Cerebellar nuclear complex (tissue), 1 donor: ENCODE measurements around the gene PREPL.
"Not testable (repeated sequence)": the region's sequence is repeated elsewhere in the genome, so short reads cannot be mapped to it uniquely, and the experiment has no call there.

Source experiments
- DNase-seq, 2 experiments: peaks; one replicate each; lab custom pipeline; 2025; lab: John Stamatoyannopoulos, UW

PREPL gene

DNA sequence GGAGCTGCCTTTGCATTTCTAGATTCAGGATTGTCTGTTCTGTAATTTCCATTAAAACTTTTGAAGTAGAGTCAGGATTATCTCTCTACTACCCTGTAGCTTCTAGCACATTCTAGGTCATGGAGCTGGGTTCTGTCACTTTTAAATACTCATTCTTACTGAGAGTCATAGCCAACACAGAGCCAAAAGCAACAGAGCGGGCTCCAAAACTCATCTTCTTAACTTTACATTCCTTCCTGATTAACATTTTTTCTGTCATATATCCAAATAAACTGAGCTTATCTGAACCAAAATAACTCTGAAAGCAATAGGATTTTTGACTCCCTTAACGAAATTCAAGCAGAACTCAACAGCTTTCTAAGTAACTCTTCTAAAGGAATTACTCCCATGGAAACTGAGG is 12.9 kb downstream of the PREPL start:
- no peak for DNase-seq

DNA sequence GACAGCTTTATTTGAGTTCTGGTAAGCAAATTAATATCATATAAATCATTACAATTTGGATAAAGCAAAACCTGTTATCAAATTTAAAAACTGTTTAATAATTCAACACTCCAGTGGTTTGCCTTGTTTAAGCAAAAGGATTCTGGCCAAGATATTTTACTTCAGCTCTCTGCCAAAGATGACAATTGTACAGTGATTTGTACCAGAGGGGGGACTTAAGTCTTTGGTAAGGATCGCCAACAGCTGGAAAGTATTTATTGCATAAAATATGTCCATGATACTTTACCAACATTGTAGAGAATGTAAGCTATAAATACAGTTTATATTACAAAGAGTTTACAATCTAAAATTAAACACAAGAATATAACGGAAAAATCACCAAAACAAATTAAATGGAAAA is 13.8 kb downstream of the PREPL start:
- no peak for DNase-seq

DNA sequence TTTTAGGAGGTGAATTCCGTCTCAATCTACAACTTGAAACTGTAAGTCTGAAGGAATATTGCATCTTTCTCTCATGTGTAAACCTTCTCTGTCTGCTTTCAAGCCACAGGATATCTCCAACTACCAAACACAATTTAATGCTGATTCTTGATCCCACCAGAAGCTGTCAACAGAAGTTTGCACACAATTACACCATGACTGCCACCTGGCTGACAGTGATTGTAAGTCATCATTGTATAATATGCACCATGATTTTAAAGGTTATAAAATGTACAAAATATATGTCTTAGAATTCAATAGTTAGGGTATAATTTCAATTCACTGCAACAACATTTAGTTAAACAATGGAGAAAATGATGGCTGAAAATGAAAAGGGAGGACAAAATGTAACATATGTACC is 18.4 kb downstream of the PREPL start:
- no peak for DNase-seq

DNA sequence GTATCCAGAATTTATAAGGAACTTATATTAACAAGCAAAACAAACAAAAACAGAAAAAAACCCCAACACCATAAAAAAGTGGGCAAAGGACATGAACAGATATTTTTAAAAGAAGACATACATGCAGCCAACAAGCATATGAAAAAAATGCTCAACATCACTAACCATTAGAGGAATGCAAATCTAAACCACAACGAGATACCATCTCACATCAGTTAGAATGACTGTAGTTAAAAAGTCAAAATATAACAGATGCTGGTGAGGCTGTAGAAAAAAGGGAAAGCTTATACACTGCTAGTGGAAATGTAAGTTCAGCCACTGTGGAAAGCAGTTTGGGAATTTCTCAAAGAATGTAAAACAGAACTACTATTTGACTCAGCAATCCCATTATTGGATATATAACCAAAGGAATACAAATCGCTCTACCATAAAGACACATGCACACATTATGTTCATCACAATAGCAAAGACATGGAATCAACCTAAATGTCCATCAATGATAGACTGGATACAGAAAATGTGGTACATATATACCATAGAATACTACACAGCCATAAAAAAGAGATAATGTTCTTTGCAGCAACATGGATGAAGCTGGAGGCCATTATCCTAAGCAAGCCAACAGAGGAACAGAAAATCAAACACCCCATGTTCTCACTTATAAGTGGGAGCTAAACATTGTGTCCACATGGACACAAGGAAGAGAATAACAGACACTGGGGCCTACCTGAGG is 25.3 kb downstream of the PREPL start:
- no peak for DNase-seq

DNA sequence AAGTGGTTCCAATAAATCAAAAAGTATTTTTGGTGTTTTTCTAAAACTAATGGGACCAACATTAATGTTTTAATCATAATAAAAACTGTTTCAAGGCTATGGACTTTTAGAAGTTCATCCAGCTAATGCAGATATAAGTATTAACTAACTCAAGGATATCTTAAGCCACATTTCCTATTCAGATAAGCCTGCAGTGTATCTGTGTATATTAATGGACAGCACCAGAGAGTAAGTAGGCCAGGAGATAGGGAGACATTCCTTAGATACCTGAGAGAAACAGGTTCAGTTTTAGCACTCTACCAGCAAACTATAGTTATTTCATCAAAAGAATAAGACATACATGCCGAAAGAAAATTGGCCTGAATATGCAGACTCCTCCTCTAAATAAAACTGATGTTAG is 27.3 kb downstream of the PREPL start:
- no peak for DNase-seq

DNA sequence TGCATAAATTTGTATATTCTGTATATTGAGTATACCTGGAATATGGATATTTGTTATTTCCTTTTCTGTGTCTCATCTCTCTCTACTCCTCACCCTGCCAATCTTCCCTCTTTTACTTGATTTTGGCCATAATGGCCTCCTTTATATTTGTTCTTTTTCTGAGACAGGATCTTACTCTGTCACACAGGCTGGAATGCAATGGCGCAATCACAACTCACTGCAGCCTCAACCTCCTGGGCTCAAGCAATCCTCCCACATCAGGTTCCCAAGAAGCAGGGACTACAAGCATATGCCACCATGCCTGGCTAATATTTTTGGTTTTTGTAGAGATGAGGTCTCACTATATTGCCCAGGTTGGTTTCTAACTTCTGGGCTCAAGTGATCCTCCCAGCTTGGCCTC is 30.5 kb downstream of the PREPL start:
- DNase-seq = no peak

DNA sequence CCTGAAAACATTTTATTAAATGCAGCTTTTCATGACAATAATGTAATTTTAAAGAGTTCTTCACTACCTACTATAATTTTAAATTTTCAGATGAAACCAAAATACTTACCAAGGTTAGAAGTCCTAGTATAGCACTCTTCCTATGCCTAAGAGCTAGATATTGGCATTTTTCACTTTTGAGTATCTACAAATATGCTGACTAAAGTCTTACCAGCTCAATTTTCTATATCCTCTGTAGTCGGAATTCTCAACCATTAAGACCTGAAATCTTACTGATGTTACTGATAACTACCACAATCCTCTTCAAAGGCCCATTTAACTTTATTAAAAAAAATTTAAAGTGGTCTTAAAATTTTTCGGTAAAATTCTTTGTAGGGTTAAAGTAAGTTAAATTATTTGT is 32.0 kb downstream of the PREPL start:
- DNase-seq = no peak

DNA sequence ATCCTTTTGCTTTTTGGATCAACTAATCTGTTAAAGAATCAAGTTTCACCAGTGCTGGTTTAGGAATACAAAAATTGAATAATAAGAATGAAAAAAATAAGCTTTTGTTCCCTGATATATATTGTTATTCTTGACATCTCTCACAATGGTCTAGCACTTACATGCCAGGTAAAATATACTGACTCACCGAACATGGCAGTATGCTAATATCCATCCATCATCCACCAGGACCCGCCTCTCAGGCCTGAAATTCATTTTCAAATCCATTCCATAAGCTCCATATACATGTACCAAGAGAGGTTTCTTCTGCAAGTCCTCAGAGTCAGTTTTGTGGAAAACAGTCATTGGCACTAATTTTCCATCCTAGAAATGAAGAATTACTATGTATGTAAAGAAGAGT is 32.5 kb downstream of the PREPL start:
- DNase-seq = no peak

DNA sequence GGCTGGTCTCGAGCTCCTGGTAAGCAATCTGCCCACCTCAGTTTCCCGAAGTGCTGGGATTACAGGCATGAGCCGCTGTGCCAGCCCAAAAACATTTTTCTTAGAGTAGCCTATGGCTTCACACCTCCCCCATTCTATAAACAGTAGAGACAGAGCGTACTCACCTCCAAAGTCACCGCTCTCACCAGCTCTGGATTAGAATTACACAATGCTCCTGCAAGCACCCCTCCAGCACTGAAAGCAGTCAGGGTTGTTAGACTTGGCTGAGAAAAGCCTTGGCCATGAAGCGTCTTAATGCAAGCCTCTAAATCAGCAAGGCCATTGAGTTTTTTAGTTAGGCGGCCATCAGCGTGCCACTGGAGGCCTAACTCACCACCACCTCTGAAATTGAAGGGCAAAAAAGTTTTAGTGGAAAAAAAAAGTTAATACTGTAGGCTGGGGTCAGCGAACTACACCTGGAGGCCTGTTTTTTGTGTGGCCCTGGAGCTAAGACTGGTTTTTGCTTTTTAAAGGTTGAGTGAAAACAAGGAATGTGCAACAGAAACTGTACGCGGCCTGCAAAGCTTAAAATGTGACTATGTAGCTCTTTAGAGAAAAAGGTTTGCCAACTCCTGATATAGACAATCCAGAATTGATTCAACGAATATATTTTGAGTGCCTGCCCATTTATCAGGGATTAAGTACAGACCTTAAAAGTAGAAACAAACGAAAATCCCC is 34.6 kb downstream of the PREPL start:
- DNase-seq = no peak

DNA sequence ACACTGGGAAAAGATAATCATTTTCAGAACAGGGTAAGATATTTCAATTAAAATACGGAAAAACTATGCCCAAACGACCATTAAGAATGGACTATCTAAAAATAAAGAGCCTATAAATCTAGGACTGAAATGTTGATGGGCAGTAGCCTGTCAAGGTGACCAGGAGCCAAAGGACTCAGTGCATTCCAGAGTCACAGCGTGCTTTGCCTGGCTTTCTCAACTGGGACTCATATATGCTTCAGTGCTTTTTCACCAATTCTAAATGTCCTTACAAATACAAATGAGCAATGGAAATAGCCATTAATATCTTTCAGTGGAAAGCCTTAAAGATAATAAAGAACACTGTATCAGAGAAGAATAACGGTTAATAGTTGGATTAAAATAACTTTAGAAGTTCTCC is 35.4 kb downstream of the PREPL start:
- DNase-seq = no peak

DNA sequence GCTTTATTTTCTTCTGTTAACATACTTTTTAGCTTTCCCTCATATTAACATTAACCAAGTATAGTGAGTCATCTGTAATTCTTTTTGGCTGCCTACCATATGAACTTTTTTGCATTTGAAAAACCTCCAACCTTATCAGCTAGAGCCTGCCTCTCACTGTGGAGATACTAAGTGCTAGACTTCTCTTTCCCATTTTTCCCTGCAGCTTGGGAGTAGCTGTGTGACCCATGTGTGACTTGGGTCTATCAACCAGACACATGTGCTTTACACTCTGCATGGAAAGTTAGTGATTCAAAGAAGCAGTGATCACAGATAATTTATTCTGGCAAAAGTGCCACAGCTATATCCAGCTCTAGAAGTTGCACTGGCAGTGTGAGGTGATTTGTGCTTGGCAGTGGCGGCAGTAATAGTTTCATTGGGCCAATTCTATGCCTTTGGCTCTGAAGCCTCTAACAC is 36.3 kb downstream of the PREPL start:
- no peak for DNase-seq

DNA sequence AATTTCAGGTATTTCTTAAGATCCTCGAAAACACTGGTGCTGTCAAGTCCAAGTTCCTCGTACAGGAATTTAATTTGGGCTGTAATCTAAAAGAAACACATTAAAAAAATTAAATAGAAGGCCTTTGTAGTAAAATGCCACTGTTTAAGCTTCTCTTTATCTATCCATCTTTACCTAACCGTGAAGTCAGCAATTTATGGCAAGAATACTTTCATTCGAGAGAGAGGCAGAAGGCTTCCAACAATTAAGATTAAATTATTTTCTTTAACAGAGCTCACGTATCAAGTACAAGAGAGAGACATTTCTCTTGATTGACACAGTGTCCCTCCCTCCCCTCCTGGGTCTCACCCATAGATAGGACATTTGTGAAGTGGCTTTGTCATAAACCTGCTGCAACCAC is 39.9 kb downstream of the PREPL start:
- DNase-seq = no peak

DNA sequence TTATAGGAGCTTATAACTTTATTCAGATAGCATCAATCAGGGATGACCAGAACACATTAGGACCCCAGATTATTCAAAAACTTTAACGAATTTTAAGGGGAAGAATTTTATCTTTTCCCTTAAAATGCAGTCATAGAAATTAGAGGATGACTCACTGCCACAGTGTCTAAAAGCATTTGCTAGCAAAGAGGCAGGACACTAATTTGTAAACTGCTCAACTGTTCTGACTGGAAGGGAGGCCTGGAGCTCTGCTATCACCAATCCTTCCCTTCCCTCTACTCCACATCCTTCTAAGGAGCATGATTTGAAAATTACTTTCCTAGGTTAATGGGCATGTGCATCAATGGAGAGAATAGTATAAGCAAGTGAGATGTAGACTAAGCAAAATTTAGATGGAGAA is 40.5 kb downstream of the PREPL start:
- no peak for DNase-seq

DNA sequence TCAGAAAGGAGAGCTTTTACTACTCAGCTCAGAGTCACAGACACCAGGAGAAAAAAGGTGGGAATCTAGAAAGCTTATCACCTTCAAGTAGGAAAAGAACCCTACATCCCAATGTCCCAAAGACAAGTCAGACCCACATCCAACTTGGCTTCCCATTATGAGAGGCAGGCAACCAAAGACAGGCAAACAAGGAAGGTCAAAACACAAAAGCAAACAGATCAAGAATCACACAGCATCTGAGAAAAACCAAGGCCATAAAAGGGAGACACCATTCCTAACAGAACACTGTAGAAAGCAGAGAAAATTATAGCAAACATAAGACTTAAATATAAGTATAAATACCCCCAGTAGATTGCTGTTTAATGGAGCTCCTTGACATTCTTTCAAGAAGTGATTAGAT is 45.3 kb downstream of the PREPL start:
- DNase-seq = no peak

DNA sequence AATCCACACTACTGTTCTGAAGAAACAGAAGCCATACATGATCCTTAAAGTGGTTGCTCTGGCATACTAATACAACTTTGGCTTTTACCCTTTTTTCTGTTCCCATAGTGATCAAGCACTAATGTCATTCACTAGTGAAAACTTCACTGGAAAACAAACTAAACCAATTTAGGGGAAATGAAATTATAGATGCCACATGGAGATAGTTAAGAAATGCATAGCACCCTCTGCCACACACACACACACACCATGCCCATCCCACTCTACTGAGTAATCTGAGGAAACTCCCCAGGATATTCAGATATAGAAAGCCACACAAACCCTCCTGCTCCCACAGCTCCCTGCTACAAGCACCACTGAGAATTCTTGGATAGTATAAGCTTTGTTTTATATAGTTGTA is 46.9 kb downstream of the PREPL start:
- DNase-seq = no peak

DNA sequence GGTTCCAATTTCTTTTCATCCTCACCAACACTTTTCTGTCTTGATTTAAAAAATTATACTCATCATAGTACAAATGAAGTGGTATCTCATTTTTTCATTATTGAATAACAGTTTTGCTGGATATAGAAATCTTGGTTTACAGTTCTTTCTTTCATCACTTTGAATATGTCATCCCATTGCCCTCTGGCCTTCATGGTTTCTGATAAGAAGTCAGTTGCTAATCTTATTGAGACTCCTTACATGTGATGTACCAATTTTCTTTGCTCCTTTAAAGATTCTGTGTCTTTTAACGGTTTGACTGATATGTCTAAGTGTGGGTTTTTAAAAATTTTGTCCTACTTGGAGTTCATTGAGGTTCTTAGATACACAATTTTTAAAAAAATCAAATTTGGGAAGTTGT is 51.0 kb downstream of the PREPL start:
- no peak for DNase-seq

DNA sequence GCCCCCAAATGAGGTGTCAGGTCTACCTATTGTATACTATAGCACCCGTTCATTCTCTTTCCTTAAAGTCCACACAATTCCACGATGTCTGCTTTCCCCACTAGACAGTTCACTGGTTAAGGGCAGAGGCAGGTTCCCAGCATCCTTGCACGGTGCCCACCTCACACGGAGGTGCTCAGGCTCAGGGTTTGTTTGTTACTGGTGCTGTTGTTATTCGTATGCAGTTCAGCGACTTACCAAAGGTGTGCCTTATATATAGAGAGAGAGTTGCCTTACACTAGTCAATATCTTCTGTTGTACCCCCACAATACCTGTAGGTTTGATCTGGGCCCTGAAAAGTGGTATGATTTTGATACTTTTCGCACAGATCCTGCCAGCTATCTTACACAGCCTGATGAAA is 55.4 kb downstream of the PREPL start:
- DNase-seq = no peak

DNA sequence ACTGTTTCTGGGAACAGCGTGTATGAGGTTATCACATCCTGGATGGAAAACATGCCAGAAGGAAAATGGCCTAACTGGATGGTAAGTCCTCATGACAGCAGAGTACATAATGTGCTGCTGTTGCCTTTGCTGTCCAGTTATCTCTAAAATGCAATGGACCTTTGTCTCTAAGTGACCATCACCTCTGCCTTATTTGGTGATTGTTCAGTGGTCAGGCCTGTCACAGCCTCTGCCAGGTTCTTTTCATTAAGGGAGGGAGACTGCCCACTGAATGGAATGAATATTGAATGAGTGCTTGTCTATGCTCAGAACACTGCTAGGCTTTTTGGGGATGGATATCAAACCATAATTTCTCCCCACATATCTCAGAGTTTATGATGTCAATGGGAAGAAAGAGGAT is 57.0 kb downstream of the PREPL start:
- no peak for DNase-seq

DNA sequence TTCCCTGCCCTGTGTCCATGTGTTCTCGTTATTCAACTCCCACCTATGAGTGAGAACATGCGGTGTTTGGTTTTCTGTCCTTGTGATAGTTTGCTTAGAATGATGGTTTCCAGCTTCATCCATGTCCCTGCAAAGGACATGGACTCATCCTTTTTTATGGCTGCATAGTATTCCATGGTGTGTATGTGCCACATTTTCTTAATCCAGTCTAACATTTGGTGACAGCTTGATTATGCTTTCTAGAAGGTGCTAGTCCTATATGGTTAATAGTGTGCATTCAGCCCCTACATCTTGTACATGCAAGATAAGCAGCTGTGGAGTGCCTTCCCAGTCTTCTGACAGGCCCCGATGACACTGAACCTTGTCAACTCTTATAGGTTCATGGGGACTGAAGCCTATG is 57.5 kb downstream of the PREPL start:
- DNase-seq = not testable (repeated sequence)

DNA sequence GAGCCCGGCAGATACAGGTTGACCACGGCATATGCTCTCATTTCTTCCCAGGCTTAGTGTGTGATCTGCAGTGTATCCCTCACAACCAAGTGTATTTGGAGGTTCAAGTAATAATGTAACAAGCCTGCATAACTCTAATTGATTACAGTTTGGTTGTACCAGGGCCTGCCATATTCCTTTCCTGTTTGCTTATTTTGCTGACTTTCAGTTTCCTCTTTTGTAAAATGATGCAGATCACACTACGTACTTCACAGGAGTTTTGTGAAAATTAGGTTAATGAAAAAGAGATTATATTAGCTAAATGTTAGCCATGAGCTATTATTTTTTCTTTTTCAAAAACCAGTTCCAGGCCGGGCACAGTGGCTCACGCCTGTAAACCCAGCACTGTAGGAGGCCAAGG is 60.2 kb downstream of the PREPL start:
- DNase-seq = no peak

DNA sequence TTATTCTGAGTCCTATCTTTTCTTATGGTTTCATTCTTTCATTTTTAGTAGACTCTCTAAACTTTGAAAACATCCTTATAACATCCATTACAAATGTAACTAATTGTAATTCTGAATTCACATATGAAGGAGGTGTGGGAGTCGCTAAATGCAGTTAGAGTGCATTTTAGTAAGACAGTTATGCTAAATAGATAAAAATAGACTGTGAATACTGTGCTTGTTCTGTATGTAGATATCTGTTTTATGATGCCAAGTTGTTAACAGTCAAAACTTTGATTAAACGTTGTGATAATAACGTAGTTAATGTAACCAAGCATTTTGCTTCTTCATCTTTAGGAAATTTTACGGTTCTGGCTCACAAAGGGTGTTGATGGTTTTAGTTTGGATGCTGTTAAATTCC is 61.7 kb downstream of the PREPL start:
- DNase-seq = no peak

DNA sequence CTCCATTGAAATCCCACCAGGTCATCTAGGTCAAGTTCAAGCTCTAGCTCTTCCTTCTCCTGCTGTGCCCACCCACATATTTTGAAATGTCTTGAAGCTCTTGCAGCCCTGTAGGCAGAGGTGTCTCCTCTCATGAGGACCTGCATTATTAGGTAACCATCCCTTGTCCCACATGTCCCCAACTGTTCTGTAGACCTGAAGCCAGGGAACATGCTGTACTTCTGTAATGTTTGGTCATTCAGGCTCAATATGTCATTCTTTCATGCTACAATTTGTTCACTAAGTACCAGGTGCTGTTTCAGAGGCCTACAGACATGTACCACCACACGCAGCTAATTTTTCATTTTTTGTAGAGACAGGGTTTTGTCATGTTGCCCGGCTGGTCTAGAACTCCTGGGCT is 63.9 kb downstream of the PREPL start:
- no peak for DNase-seq

DNA sequence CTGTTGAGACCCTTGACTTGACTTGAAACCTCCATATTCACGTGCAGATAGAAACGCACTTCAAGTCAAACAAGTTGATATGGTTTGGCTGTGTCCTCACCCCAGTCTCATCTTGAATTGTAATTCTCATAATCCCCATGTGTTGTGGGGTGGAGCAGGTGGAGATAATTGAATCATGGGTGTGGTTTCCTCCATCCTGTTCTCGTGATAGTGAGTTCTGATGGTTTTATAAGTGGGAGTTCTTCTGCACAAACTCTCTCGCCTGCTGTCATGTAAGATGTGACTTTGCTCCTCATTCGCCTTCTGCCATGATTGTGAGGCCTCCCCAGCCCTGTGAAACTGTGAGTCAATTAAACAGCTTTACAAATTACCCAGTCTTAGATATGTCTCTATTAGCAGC is 64.6 kb downstream of the PREPL start:
- DNase-seq = no peak
